Measurements from ENCODE around the gene NOL11.

DNA sequence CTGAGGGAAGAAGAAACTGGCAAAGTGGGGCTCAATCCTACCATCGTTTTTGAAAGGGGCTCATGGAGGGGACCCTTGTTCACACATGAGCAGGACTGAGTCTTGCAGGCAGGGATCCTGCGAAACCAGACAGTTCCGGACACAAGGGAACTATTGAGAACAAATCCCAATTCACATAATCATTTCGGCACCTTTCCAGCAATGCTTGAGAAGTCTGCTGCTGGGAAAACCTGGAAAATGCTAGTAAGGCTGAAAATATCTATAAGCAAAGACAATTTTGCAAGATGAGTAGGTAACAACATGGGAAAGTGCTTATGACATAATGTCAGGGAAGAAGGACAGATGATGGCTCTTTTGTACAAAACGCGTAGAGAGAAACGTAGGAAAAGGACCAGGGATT, 55.5 kb downstream of the NOL11 start:
- TF ChIP-seq CTCF (IDR thresholded peaks at IDR 0.05) (no peak), POLR2A (IDR thresholded peaks at IDR 0.05) (no peak)

Measured in heart left ventricle (tissue), 13 donors.